Muscle layer of colon (tissue), 2 donors: ENCODE measurements around the gene TXK.
A peak's percentile ranks its signal among the peaks of the same experiment; 100 is the strongest.

ENCODE experiments used
- H3K27ac ChIP-seq: one replicate; pipeline ENCODE4 v1.7.0; 2013; ENCODE audit warnings: low read depth, mild to moderate bottlenecking, low read length, moderate library complexity
- H3K27me3 ChIP-seq, 2 donors: one replicate each; pipeline ENCODE4 v1.7.0; 2013; ENCODE audit warnings: low read length in 2 of 2, mild to moderate bottlenecking in 2 of 2; ENCODE audit not compliant: insufficient read depth in 2 of 2, control insufficient read depth in 1 of 2
- H3K36me3 ChIP-seq: one replicate; pipeline ENCODE4 v1.7.0; 2013; ENCODE audit warnings: mild to moderate bottlenecking, low read length; ENCODE audit not compliant: insufficient read depth
- H3K4me1 ChIP-seq: one replicate; pipeline ENCODE4 v1.7.0; 2013; ENCODE audit warnings: mild to moderate bottlenecking, low read length; ENCODE audit not compliant: insufficient read depth
- H3K4me3 ChIP-seq, 2 donors: one replicate each; pipeline ENCODE4 v1.7.0; 2013; ENCODE audit warnings: low read length in 2 of 2, low read depth in 1 of 2, mild to moderate bottlenecking in 1 of 2, moderate library complexity in 1 of 2
- H3K9ac ChIP-seq: one replicate; pipeline ENCODE4 v1.7.0; 2013; ENCODE audit warnings: low read length
- H3K9me3 ChIP-seq: one replicate; pipeline ENCODE4 v1.7.0; 2013; ENCODE audit warnings: mild to moderate bottlenecking, low read length
- donor health status: abdominal sarcoma.
- donor health status: Adenocarcinoma of cecum.

TXK gene

DNA sequence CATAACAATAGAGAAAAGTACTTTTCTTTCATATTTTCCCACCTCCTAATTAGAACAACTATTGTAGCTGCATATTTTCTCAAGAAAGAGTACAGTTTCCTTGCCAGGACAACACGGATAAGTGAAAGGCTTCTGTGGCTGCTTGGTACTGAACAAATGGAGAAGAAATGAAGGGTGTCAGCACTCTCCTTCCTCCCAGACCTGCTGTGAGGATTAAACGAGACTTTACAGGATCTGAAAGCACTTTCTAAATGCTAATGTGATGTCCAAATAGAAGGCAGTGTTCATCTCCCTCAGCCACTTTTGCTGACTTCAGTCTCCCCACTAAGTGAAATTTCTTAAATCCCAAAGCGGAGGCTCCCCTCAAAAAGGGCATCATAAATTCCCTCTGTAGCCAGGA is 103.6 kb downstream of the TXK start:
- H3K4me3 ChIP-seq = no peak overlapping the region
- no peaks in the 10 kb centered on the region for H3K36me3 ChIP-seq
- H3K27me3 ChIP-seq = no peaks in the 10 kb centered on the region
- no peak overlapping the region for H3K27ac ChIP-seq
- H3K9me3 ChIP-seq = no peaks in the 10 kb centered on the region
- H3K9ac ChIP-seq = no peak overlapping the region
- H3K4me1 ChIP-seq = no peaks in the 10 kb centered on the region

DNA sequence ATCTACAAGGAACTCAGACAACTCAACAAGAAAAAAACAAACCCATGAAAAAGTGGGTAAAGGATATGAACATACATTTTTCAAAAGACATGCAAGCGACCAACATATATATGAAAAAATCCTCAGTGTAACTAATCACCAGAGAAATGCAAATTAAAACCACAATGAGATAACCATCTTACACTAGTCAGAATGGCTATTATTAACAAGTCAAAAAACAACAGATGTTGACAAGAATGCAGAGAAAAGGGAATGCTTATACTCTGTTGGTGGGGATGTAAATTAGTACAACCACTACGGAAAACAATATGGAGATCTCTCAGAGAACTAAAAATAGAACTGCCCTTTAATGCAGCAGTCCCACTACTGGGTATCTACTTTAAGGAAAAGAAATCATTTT is 105.4 kb downstream of the TXK start:
- H3K9ac ChIP-seq = no peak overlapping the region
- H3K4me3 ChIP-seq = no peak overlapping the region
- H3K4me1 ChIP-seq = no peaks in the 10 kb centered on the region
- no peaks in the 10 kb centered on the region for H3K36me3 ChIP-seq
- H3K9me3 ChIP-seq = no peaks in the 10 kb centered on the region
- H3K27me3 ChIP-seq = no peaks in the 10 kb centered on the region
- no peak overlapping the region for H3K27ac ChIP-seq

DNA sequence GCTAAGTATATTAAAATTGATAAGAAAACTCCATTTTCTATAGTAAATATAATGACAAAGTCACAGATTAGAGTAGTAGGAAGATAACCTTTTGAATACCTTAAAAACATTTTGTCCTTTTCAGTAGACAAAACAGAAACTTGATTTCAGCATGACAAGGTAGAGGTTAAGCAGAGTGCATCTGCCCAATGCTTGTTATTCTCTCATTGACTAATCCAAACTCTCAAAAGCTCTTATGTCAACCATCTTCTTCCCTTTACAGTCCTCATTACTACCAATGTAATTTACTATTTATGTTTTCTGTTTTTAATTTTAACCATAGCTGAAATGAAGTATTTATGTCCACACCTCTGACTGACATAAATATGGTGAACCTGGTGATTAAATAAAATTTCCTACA is 106.4 kb downstream of the TXK start:
- no peaks in the 10 kb centered on the region for H3K4me1 ChIP-seq
- H3K9me3 ChIP-seq = no peaks in the 10 kb centered on the region
- no peak overlapping the region for H3K9ac ChIP-seq
- H3K36me3 ChIP-seq = no peaks in the 10 kb centered on the region
- H3K27me3 ChIP-seq = no peaks in the 10 kb centered on the region
- H3K4me3 ChIP-seq = no peak overlapping the region
- no peak overlapping the region for H3K27ac ChIP-seq

DNA sequence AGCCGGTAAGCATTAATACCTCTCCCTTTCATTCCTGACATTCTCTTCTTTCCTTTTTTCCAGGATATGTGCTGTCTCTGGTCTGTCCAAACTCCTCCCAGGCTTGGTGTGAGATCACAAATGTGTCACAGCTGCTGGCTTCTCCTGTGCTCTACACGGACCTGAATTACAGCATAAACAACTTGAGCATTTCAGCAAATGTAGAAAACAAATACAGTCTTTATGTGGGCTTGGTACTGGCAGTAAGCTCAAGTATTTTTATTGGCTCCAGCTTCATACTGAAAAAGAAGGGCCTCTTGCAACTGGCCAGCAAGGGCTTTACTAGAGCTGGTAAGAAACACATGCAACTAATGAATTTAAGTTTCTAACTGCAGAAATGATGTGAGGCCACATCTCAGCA is 109.0 kb downstream of the TXK start:
- Histone ChIP-seq H3K36me3 (no peaks in the 10 kb centered on the region), H3K9me3 (no peaks in the 10 kb centered on the region), H3K27me3 (no peaks in the 10 kb centered on the region), H3K4me3 (no peak overlapping the region), H3K27ac (no peak overlapping the region), H3K9ac (no peak overlapping the region), H3K4me1 (no peaks in the 10 kb centered on the region)

DNA sequence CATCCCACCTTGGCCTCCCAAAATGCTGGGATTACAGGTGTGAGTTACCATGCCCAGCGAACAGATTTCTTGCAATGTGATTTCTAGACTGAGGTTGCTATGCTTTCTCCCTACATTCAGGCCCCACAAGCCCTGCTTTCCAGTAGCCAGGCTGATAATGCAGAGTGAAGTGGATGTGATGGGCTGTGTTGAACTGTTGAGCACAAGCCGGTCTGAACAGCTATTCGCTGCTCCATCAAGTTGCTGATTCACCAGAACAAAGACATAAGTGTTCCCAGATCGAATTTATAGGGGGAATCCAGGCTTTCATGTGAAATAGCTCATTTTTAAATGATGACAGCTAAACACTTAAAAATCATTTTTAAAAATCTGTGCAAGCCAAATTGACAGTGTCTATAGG is 109.5 kb downstream of the TXK start:
- Histone ChIP-seq H3K9me3 (no peaks in the 10 kb centered on the region), H3K27ac (no peak overlapping the region), H3K4me3 (no peak overlapping the region), H3K27me3 (no peaks in the 10 kb centered on the region), H3K9ac (no peak overlapping the region), H3K36me3 (no peaks in the 10 kb centered on the region), H3K4me1 (no peaks in the 10 kb centered on the region)

DNA sequence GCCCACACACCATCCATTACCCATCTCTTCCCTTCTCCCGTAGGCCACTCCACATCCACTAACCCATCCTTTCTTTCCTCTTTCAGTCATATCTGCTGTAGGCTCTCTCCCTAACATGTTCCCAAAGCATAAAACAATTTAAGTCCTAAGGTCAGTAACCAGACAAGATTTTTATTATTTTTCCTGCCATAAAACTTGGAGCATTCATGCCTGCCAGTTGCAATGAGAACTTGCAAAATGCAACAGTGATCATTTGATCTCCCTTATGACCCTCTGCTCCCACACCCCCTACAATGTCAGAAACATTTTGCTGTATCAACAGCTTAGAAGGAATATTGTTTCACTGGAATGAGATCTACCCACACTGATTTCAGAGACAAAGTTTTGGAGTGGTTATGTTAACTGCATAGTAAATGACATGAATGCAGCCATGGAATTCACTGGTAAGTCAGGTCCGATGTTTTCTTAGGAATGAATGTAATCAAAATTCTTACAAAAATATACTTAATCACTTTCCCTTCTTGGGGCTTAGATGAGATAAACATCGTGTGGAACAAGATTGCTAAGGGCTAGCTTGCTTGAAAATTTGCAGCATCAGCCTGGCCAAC is 111.8 kb downstream of the TXK start:
- Histone ChIP-seq H3K4me1 (peaks cover 2% of the 10 kb centered on the region), H3K4me3 (no peak overlapping the region), H3K9ac (no peak overlapping the region), H3K9me3 (no peaks in the 10 kb centered on the region), H3K27me3 (peaks cover 0 to 3% of the 10 kb centered on the region in 2 donors), H3K27ac (no peak overlapping the region), H3K36me3 (no peaks in the 10 kb centered on the region)

DNA sequence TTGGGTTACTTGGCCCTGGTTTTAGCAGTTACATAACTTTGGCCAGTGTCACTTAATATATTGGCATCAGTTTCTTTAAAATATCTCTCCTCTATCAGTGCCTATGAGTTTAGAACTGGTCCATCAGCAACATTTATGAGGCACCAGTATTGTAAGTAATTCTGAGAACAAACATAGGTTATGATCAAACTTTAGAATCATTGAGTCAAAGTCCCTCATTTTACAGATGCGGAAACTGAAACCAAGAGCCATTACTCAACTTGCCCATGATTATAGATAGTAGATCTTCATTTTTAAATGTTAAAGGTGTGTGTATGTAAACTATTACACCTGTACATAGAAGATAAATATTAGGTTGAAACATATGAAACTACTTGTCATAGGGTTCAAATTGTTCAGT is 113.0 kb downstream of the TXK start:
- Histone ChIP-seq H3K27ac (no peak overlapping the region), H3K9me3 (no peaks in the 10 kb centered on the region), H3K27me3 (peaks cover 0 to 10% of the 10 kb centered on the region in 2 donors), H3K36me3 (no peaks in the 10 kb centered on the region), H3K4me1 (peaks cover 4% of the 10 kb centered on the region), H3K9ac (no peak overlapping the region), H3K4me3 (no peak overlapping the region)

DNA sequence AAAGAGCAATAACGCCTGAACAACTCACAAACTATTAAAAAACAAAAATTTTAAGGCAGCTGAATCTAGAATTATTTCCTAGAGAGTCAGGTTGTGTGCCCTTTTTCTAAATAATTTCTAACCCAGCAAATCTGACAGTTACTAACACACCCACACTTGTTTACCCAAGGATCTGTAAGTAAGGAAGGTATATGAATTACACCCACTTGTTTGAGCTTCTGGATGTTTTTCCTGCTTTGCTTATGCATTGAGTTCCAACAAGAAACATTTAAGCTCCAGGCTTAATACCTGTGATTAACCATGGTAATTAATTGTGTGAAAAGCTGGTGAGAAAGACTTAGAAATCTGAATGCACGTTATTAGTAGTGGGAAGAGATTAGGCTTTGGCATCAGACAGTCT is 115.9 kb downstream of the TXK start:
- Histone ChIP-seq H3K4me3 (no peak overlapping the region), H3K27me3 (peaks cover 0 to 10% of the 10 kb centered on the region in 2 donors), H3K27ac (no peak overlapping the region), H3K4me1 (peaks cover 4% of the 10 kb centered on the region), H3K9me3 (no peaks in the 10 kb centered on the region), H3K36me3 (no peaks in the 10 kb centered on the region), H3K9ac (no peak overlapping the region)

DNA sequence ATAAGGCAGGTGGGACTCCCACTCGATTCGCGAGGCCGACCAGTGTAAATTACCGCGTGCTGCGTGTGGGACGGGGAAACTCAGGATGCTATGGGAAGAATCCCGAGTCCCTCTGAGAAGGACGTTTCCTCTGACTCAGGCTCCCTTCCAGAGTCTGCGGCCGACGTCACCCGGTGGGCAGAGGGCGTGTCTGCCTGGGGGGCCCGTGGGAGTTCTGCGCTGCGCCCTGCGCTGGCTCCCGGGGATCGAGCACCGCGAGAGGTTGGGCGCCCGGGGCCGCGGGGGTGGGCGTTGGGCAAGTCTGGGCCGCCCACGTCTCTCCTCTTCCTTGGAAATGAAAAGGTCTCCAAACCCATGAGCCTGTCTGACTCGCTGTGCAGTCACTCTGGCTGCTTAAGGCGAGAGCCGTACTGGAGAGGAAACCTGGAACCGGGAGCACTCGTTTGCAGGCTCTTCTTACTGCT is 116.9 kb downstream of the TXK start:
- no peak overlapping the region for H3K27ac ChIP-seq
- peak overlapping the region; percentile 69 to 72 for H3K4me3 ChIP-seq
- no peaks in the 10 kb centered on the region for H3K36me3 ChIP-seq
- no peaks in the 10 kb centered on the region for H3K9me3 ChIP-seq
- peaks cover 0 to 10% of the 10 kb centered on the region in 2 donors for H3K27me3 ChIP-seq
- peaks cover 4% of the 10 kb centered on the region for H3K4me1 ChIP-seq
- H3K9ac ChIP-seq = no peak overlapping the region
